HT-29 (cell line): ENCODE measurements around the gene RABGEF1. TPM values are rescaled to one million over a fixed set of nuclear protein-coding genes. Genes with fewer than 3 reads are reported as not detected.
"Not testable (repeated sequence)": the region's sequence is repeated elsewhere in the genome, so short reads cannot be mapped to it uniquely, and the experiment has no call there.

Source experiments
- DNase-seq: peaks from one replicate; pipeline ENCODE4 v3.0.0-alpha.2; 2015; ENCODE audit warnings: low spot score
- total RNA-seq: library from RNA; depleted of rRNA; stranded (reverse); fragments of >200 nt; shearing (Covaris generic); gene quantifications from 2 replicates; pipeline ENCODE4 v1.2.3, GENCODE V29; 2014; rRNA removed

The RABGEF1 gene
- total RNA-seq, result 17.1 and 23.9 TPM in 2 replicates

- peak; percentile 99 for DNase-seq
Observed at GRCh38 chr7:66740302-66740979, at the start of gene RABGEF1. TSS of gene RABGEF1 (plus strand) at chr7:66740733. CDS start at chr7:66771900, 31,167 bp downstream.

- DNase-seq, result no peak
Observed at GRCh38 chr7:66693331-66693730, 47.2 kb upstream of the RABGEF1 start.

GRCh38 chr7:66694286-66694685 lies 46.2 kb upstream of the RABGEF1 start:
- DNase-seq, result no peak

- DNase-seq, result not testable (repeated sequence)
Observed at GRCh38 chr7:66695417-66695816, 45.1 kb upstream of the RABGEF1 start.

GRCh38 chr7:66696134-66696533 lies 44.4 kb upstream of the RABGEF1 start:
- DNase-seq, result not testable (repeated sequence)

GRCh38 chr7:66696774-66697191 lies 43.8 kb upstream of the RABGEF1 start:
- peak; percentile 9 for DNase-seq

GRCh38 chr7:66697449-66698438 lies 42.8 kb upstream of the RABGEF1 start:
- no peak for DNase-seq

- DNase-seq, result no peak
Observed at GRCh38 chr7:66698652-66699205, 41.8 kb upstream of the RABGEF1 start.

GRCh38 chr7:66699998-66700397 lies 40.5 kb upstream of the RABGEF1 start:
- DNase-seq, result no peak

GRCh38 chr7:66700633-66701131 lies 39.9 kb upstream of the RABGEF1 start:
- no peak for DNase-seq

GRCh38 chr7:66707825-66708224 lies 32.7 kb upstream of the RABGEF1 start:
- DNase-seq, result no peak

- not testable (repeated sequence) for DNase-seq
Observed at GRCh38 chr7:66710752-66711151, 29.8 kb upstream of the RABGEF1 start.

GRCh38 chr7:66713687-66714086 lies 26.8 kb upstream of the RABGEF1 start:
- no peak for DNase-seq

- not testable (repeated sequence) for DNase-seq
Observed at GRCh38 chr7:66716634-66717033, 23.9 kb upstream of the RABGEF1 start.

- DNase-seq, result no peak
Observed at GRCh38 chr7:66720561-66720960, 20.0 kb upstream of the RABGEF1 start.

- no peak for DNase-seq
Observed at GRCh38 chr7:66725843-66726242, 14.7 kb upstream of the RABGEF1 start.

GRCh38 chr7:66727058-66727457 lies 13.5 kb upstream of the RABGEF1 start:
- no peak for DNase-seq

- no peak for DNase-seq
Observed at GRCh38 chr7:66728571-66728970, 12.0 kb upstream of the RABGEF1 start.

- DNase-seq, result no peak
Observed at GRCh38 chr7:66729274-66729673, 11.3 kb upstream of the RABGEF1 start.

GRCh38 chr7:66731986-66732385 lies 8.5 kb upstream of the RABGEF1 start:
- DNase-seq, result no peak

GRCh38 chr7:66732439-66732838 lies 8.1 kb upstream of the RABGEF1 start:
- DNase-seq, result no peak

GRCh38 chr7:66734006-66734405 lies 6.5 kb upstream of the RABGEF1 start:
- no peak for DNase-seq
